Transverse colon (tissue), 4 donors: Measurements from ENCODE around the gene AHDC1.

ENCODE experiments used
- CTCF ChIP-seq, 5 experiments: fragments of 200-600 bp in 3 of 5; fragments of 450-650 bp in 2 of 5; sonication (generic) in 3 of 5; IDR thresholded peaks; 1 replicate in 2 of 5; 2 replicates in 3 of 5; pipeline ENCODE4 v1.5.1; 2016 to 2017; ENCODE audit warnings: antibody characterized with exemption in 5 of 5, inconsistent platforms in 3 of 5, mild to moderate bottlenecking in 2 of 5, moderate library complexity in 1 of 5
- EP300 ChIP-seq: sonication (generic); formaldehyde crosslinking; IDR thresholded peaks from one replicate; pipeline ENCODE4 v1.6.1; 2017; ENCODE audit warnings: antibody characterized with exemption, low read depth
- POLR2A ChIP-seq: fragments of 450-650 bp; IDR thresholded peaks from one replicate; pipeline ENCODE4 v1.6.1; 2016; ENCODE audit warnings: antibody characterized with exemption, mild to moderate bottlenecking, moderate library complexity
- POLR2AphosphoS5 ChIP-seq, 3 donors: sonication (generic); formaldehyde crosslinking; IDR thresholded peaks; one replicate each; pipeline ENCODE4 v1.6.1; 2016; ENCODE audit warnings: antibody characterized with exemption in 3 of 3

- TF ChIP-seq CTCF (IDR thresholded peaks at IDR 0.05) (no peak), POLR2A (no peak), EP300 (no peak), POLR2AphosphoS5 (IDR thresholded peaks at IDR 0.05) (no peak)
Observed at GRCh38 chr1:27621051-27621920, 17.3 kb upstream of the AHDC1 start.
